Stimulated activated CD8-positive, alpha-beta memory T cell treated with anti-CD3 and anti-CD28 coated beads, Interleukin-15, amount 100 ng/mL, for 24 hours (primary cell): ENCODE results near the gene FAM110A.
"Not testable (repeated sequence)": the region's sequence is repeated elsewhere in the genome, so short reads cannot be mapped to it uniquely, and the experiment has no call there.

Source experiments
- DNase-seq: peaks from one replicate; pipeline ENCODE4 v3.0.0-alpha.2; 2020; ENCODE audit warnings: low read depth

The FAM110A gene

DNA sequence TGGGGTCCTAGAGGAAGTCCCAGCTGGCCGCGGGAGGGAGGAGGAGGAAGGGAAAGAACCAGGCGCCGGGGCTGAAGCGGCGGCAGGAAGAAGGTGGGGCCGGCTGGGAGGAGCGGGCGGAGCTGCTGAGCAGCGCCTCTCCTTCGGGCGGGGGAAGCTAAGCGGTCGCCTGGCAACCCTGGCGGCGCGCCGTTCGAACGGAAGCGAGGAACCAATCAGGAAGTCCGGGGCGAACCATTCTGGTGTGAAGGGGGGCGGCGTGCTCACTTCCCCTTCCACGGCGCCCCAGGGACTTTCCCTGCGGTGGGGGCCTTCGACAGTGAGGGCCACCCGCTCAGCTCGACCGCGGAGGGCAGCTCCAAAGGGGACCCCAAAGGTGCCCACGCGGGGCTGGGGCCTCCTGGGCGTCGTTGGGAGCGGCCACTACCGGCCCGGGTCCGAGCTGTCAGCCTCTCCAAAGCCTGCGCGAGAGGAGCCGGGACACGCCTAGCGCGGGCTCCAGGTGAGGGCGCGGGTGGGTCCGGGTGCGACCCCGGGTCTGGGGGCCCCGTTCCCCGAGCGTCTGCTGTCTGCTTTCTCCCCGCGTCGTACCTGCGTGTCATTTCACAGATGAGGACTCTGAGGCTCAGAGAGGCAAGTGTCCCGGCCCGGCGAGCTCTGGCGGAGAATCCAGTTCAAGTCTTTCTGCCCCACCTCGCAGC is at the start of gene FAM110A:
Gene FAM110A, plus strand, starts transcription at position 266 of the 701 bp plus-strand sequence. CDS start 11,090 bp downstream, outside the sequence.
- DNase-seq, result peak; percentile 86

DNA sequence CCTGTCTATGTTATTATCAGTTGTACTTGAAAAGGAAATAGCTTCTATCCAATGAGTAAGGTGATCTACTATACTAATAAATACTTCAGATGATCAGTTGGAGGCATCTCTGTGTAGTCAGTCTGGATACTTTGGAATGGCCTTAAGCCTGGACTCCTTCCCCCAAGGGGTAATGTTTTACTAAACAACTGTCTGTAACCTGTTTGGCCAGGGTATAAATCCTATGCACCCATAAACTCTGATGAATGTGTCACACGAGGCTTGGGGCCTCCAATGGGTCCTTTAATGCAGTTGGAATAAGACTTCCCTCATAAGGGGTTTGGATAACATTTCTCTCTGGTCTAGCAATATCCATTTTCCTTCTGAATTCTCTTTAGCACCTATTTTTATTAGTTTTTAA is 45.7 kb upstream of the FAM110A start:
- no peak for DNase-seq

DNA sequence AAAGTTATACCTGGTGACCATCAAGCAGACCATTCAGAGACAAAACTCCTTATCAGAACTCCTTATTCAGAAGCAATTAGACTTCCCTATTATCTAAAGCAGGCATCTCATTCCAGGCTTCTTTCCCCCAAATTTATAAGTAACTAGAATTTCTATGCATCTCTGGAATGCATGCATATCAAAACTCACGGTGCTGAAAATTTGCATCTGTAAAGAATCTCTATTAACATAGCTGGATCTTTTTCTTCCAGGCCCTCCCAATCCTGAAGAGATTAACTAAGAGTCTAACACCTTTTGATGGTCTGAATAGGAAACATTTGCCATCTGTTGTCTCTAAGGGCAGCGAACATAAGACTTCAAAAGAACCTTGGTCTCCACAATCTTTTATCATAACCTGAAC is 42.5 kb upstream of the FAM110A start:
- DNase-seq, result no peak

DNA sequence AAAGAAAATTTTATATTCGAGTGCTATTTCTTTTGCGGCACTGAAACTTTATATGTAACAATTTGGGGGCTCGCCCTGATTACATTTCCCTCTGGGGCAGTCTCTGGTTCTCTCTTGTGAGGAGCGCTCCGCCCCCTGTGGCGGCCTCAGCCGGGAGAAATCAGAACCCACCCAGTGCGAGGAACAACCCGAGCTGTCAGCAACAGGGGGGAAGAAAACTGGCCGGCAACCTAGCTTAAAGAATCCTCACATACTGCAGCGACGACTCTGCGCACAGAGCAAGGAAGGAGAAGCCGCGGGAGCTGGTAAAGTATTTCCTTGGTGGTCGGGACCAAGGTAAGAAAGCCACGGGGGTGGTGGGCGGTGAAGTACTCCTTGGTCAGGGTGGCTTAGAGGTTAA is 41.3 kb upstream of the FAM110A start:
- no peak for DNase-seq

DNA sequence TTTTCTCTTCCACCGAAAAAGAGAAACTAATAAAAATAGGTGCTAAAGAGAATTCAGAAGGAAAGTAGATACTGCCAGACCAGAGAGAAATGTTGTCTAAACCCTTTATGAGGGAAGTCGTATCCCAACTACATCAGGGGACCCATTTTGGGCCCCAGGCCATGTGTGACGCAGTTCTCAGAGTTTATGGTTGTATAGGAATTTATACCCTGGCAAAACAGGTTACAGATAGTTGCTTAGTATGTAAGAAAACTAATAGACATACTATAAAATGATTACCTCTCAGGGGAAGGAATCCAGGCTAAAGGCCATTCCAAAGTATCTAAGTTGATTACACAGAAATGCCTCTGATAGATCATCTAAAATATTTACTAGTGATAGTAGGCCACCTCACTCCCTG is 36.6 kb upstream of the FAM110A start:
- DNase-seq, result no peak

DNA sequence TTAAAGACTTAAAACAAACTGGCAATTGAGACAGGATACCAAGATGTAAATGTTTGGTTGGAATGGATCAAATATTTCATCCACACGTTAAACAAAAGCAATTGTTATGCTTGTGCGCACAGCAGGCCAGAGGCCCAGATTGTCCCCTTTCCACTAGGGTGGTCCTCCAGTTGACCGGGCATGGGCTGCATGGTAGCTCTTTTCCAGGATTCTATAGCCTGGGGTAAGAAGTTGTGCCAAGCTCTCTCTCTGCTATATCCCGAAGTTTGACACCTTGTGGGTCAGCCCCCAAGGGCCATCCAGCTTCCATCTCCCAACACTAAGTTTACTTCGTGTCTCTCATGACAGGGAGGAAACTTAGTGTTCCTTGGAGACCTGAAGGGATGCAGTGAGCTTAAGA is 34.8 kb upstream of the FAM110A start:
- DNase-seq, result not testable (repeated sequence)

DNA sequence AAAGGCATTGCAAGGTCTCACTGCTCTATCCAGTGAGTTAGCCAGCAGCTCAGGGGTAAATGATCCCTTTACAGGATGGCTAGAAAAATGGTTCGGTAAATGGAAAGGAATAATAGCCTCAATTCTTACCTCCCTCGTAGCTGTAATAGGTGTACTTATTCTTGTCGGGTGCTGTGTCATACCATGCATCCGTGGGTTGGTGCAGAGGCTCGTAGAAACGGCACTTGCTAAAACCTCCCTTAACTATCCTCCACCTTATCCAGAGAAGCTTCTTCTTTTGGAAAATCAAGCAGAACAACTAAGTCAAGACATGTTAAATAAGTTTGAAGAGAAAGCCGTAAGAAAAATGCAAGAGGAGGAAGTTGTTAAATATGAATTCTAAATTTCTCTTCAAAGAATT is 33.5 kb upstream of the FAM110A start:
- not testable (repeated sequence) for DNase-seq

DNA sequence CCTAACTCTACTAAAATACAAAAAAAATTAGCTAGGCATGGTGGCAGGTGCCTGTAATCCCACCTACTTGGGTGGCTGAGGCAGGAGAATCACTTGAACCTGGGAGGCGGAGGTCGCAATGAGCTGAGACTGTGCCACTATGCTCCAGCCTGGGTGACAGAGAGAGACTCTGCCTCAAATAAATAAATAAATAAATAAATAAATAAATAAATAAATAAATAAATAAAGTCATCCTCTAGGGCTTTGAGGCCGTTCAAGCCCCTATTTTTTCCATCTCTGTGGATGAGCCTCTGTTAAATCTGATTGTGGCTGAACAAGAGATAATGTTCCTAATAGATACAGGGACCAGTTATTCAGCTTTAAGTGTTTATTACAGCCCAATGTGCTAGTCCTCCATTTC is 31.8 kb upstream of the FAM110A start:
- DNase-seq, result no peak

DNA sequence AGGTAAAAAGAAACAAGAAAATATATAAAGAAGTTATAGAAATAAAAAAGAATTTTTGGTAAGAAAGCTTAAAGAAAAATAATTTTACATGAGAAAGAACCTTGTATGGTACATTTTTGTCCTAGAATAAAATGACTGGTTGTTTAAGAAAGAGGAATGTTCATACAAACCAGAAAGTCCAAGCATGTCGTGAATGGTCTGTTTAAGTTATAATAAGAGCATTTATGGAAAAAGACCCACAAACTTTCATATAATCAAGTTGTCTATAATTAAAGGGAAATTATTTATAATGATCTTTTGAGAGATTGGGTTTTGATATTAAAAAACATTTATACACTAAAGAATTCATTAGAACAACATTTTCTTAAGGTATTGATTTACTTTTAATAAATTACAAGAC is 27.8 kb upstream of the FAM110A start:
- DNase-seq, result no peak

DNA sequence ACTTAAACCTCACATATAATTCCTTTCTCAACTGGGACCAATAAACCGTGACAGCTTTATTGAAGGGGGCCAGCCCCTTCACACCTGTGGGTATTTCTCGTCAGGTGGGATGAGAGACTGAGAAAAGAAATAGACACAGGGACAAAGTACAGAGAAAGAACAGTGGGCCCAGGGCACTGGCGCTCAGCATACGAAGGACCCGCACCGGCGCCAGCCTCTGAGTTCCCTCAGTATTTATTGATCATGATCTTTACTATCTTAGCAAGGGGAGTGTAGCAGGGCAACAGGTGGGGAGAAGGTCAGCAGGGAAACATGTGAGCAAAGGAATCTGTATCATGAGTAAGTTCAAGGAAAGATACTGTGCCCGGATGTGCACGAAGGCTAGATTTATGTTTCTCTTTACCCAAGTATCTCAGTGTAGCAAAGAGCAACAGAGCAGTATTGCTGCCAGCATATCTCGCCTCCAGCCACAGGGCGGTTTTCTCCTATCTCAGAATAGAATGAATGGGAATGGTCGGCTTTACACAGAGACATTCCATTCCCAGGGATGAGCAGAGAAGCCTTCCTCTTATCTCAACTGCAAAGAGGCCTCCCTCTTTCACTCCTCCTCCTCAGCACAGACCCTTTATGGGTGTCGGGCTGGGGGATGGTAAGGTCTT is 21.6 kb upstream of the FAM110A start:
- not testable (repeated sequence) for DNase-seq

DNA sequence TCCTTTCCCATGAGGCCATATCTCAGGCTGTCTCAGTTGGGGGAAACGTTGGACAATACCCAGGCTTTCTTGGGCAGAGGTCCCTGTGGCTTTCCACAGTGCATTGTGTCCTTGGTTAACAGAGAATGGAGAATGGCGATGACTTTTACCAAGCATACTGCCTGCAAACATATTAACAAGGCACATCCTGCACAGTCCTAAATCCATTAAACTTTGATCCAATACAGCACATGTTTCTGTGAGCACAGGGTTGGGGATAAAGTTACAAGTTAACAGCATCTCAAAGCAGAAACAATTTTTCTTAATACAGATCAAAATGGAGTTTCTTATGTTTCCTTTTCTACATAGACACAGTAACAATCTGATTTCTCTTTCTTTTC is 21.1 kb upstream of the FAM110A start:
- not testable (repeated sequence) for DNase-seq

DNA sequence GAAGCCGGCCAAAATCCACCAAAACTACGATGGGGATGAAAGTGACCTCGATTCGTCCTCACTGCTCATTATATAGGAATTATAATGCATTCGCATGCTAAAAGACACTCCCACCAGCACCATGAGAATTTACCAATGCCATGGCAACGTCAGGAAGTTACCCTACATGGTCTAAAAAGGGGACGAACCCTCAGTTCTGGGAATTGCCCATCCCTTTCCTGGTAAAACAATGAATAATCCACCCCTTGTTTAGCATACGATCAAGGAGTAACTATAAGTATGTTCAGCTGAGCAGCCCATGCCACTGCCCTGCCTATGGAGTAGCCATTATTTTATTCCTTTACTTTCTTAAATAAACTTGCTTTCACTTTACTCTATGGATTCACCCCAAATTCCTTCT is 20.1 kb upstream of the FAM110A start:
- DNase-seq, result no peak

DNA sequence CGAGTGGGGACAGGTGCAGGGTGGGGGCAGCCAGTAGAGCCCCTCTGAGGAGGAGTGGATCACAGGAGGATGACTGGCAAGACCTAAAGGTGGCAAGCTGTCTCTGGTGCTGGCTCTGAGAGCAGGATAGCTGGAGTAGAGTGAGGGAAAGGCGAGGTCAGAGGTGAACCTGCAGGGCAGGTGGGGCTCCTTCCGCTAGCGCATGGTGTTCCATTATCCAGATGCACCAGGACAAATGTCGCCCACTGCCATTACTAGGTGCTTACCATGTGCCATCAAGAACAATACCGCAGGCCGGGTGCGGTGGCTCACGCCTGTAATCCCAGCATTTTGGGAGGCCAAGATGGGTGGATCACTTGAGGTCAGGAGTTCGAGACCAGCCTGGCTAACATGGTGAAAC is 18.3 kb upstream of the FAM110A start:
- no peak for DNase-seq

DNA sequence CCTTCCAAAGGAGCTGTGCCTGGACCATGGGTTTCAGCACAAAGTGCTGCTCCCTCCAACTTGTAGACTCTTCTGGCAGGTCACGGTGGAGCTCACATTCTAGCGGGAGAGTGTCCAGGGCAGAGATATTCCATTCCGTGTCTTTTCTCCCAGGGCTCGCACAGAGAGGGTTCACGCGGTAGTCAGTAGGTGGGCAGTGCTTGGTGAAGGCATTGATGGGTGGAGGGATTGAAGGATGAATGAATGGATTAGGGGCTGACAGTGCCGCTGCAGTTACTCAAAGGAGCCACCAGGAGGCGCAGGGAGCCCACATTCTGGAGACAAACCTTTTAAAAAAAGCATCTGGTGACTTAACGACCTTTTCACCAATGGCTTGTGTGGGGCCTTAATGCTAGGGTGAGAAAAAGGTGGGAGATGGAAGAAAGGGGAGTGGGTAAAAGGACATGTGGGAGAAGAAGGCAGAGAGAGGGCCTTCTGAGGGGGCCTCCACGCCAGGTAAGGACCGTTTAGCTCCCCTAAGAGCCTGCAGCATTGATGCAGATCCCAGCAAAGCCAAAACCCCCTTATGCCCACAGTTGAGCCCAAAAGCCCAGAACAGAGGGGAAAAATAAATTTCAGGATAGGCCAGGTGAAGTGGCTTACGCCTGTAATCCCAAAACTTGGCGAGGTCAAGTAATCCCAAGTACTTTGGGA is 17.5 kb upstream of the FAM110A start:
- DNase-seq, result peak; percentile 50

DNA sequence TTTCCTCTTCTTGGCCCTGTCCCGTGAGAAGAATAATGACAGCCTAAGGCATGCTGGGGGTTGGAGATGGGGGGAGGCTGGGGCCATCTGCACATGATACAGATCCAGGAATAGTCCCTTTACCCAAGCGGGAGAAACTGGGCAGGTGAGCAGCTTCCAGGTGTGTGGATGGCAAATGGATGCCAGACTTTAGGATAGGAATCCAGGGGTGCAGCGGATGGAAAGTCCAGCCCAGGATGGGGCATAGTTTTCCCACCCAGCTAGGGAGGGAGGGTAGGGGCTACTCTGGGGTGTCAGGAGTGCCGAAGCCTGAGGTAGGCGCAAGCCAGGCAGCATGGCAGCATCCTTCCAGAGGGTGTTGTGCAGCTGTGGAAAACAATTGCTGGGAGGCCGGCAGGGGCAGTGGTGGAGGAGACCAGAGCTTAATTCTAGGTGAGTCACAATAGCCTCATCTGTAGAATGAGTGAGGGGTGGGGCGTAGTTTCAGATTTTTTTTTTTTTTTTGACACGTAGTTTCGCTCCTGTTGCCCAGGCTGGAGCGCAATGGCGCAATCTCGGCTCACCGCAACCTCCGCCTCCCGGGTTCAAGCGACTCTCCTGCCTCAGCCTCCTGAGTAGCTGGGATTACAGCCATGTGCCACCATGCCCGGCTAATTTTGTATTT is 15.4 kb upstream of the FAM110A start:
- DNase-seq, result no peak

DNA sequence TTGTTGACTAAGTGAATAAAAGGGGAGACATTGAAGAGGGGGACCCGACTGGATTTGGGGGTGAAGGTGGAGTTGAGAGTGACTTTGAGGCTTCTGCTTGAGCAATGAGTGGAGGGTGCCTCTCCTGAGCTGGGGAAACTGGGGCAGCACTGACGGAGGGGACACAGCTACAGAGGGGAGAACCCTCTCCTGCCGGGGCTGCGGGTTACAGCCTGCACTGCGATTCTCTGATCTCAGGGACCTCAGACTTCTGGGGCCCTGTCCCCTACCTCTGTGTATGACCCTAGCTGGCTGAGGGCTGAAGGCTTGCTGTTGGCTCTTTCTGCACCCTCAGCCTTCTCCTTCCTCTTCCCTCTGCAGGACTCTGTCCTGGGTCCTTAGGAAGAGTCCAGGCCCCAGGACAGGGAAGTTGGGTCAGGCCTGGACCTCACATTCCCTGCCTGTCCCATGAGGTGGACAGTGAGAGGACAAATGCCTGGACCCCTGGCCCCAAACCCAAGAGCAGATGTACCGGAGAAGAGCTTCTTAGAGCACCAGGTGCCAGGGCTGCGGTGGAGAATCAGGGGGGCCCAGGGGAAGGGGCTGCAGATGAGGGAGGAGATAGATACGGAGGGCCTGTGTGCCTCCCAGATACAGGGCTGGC is 13.7 kb upstream of the FAM110A start:
- DNase-seq, result no peak

DNA sequence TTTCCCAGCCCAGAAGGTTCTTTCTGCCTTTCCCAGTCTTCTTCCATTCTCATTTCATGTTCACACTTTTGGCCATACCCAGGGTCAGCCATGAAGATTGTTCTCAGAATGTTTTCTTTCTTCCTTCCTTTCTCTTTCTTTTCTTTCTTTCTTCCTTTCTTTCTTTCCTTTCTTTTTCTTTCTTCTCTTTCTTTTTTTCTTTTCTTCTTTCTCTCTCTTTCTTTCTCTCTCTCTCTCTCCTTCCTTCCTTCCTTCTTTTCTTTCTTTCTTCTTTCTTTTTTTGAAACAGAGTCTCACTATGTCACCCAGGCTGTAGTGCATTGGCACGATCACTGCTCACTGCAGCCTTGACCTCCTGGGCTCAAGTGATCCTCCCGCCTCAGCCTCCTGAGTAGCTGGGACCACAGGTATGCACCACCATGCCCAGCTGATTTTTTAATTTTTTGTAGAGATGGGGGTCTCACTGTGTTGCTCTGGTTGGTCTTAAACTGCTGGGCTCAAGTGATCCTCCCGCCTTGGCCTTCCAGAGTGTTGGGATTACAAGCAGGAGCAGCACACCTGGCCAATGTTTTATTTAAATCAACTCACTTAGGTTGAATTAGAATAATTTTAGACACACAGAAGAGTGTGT is 13.1 kb upstream of the FAM110A start:
- DNase-seq, result no peak

DNA sequence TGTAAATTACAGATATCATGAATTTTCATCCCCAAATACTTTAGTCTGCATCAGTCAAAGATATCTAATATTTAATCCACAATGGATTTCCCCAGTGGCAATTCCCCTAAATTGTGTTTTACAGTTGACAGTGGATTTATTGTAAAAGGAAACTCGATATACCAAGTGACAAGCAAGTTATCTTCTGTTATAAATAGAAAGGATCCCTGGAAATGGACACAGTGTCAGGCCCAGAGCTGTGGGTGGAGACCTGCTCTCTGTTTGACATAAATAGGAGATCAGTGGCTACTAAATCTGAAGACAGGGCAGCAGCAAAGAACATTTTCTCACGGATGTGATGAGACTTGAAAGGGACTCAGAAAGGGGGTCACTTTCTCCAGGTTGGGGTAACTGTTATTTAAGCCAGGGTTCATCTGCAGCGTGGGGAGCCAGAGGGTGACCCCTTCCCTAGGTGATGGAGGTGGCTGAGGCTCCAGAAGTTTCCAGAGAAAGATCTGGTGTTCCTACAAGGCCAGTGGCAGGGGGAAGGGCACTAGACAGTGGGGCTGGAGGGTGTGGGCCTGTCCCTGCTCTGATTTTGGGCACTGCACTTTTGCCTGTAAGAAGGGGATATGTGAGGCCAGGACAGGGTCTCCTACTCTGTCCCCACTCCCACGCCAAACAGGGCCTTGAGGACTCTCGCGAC is 12.3 kb upstream of the FAM110A start:
- no peak for DNase-seq

DNA sequence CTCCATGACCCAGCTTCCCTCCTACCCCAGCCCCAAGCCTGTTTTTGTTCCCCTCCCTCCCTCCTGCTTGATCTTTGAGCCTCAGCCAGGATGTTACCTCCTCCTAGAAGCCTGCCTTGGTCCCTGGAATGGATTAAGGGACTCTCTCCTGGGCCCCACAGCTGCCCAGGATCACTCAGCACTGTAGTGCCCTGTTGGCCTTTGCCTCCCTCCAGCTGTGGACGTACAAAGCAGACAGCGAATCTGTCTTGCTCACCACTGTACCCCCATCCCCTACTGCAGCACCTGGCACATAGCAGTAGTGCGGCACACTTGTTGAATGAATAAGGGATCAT is 11.8 kb upstream of the FAM110A start:
- no peak for DNase-seq

DNA sequence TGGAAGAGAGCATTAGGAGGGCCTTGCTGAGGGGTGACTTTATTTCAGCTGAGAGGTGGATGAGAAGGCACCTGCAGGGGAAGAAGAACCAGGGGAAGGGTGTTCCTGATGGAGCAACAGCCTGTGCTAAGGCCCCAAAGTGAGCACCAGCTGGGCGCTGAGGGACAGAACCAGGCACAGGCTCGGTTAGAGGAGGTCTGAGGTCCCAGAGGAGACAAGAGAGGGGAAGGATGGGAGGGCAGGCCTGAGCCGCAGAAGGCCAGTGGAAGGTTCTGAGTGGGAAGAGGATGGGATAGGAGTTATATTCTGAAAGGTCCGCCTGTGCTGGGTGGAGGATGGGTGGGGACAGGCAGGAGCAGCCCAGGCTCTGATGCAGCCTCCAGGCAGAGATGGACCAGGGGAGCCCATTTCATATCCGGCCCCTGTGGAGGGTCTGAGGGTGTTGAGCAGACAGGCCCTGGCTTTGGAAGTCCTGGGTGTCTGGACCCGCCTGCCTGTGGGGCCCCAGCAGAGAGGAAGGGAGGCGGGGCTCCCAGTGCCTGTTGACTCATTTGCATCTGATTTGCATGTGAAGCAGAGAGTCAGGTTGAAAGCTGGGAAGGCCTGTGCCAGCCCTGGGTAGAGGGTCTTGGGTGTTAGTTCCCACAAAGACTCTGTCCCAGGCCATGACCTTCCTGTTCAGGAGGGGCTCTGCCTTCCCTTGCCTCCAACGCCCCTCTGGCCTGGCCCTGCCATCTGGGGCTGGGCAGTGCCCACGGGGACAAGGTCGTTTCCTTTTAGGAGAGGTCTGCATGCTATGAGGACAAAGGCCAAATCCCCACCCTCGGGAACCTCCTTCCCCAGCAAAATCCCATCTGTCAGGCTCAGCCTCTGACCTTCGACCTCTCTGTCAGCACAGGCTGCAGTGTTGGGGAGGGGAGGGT is 10.6 kb upstream of the FAM110A start:
- DNase-seq, result no peak
